Measurements from ENCODE around the gene SMIM36. TPM values are rescaled to one million over a fixed set of nuclear protein-coding genes. Genes with fewer than 3 reads are reported as not detected.

Gene SMIM36
- total and polyA plus RNA-seq, 2 of the 8 experiments (the other 6 are each of a cell fraction or from before 2014, with no cell fraction given), result not detected

GRCh38 chr17:55536205-55536604 lies 25.0 kb upstream of the SMIM36 start:
- Histone ChIP-seq H2BK120ac (replicated peaks; ENCODE audit: low read depth, low read length) (no peak overlapping the region), H2BK20ac (ENCODE audit: low read length) (no peak overlapping the region), H3K23ac (ENCODE audit: insufficient read length) (no peak overlapping the region), H3K4me2 (ENCODE audit: insufficient read depth in 1 of 2, low read depth in 2 of 2, low read length in 2 of 2) (no peak overlapping the region), H2AFZ (ENCODE audit: low read length) (no peak overlapping the region), H3K4me1 (replicated peaks in 1 of 4; ENCODE audit: control insufficient read depth in 3 of 4, insufficient read depth in 4 of 4, low read length in 3 of 4) (no peaks in the 10 kb centered on the region), H3K56ac (replicated peaks; ENCODE audit: insufficient read length, low read depth, low read length) (no peak overlapping the region), H2BK15ac (ENCODE audit: low read length) (no peak overlapping the region), H3K79me1 (ENCODE audit: low read depth, low read length) (no peaks in the 10 kb centered on the region), H3K27ac (ENCODE audit: low read depth, low read length) (no peak overlapping the region), H4K5ac (ENCODE audit: insufficient read length, low read depth, low read length) (no peak overlapping the region), H3K27me3 (replicated peaks in 1 of 4; ENCODE audit: control insufficient read depth in 3 of 4, extremely low read depth in 1 of 4, insufficient read depth in 3 of 4, low read length in 3 of 4) (no peaks in the 10 kb centered on the region), H3K14ac (ENCODE audit: insufficient read length) (no peak overlapping the region), H4K20me1 (replicated peaks in 1 of 2; ENCODE audit: control insufficient read depth in 1 of 2, insufficient read depth in 2 of 2, low read length in 2 of 2) (no peaks in the 10 kb centered on the region), H2BK5ac (ENCODE audit: low read depth, low read length) (no peak overlapping the region), H4K91ac (replicated peaks; ENCODE audit: insufficient read length, low read length) (no peak overlapping the region), H4K8ac (ENCODE audit: extremely low read depth, insufficient read depth, low read length) (no peak overlapping the region), H3K23me2 (ENCODE audit: low read depth, low read length) (no peaks in the 10 kb centered on the region), H3K4me3 (ENCODE audit: extremely low read depth in 1 of 4, insufficient read depth in 2 of 4, low read depth in 3 of 4, low read length in 4 of 4) (no peak overlapping the region), H2BK12ac (ENCODE audit: low read depth, low read length) (no peak overlapping the region), H3K18ac (ENCODE audit: extremely low read depth, low read length) (no peak overlapping the region), H2AK5ac (ENCODE audit: low read depth, low read length) (no peak overlapping the region), H3K79me2 (ENCODE audit: control insufficient read depth in 1 of 2, insufficient read depth in 2 of 2, low read length in 2 of 2) (no peaks in the 10 kb centered on the region), H3K9me3 (ENCODE audit: insufficient read depth in 2 of 2, low read depth in 1 of 2, low read length in 1 of 2) (no peaks in the 10 kb centered on the region), H3K36me3 (ENCODE audit: control insufficient read depth in 2 of 4, insufficient read depth in 4 of 4, low read length in 3 of 4) (no peaks in the 10 kb centered on the region), H3K9ac (replicated peaks in 1 of 4; ENCODE audit: extremely low read depth in 1 of 4, low read depth in 3 of 4, low read length in 3 of 4) (no peak overlapping the region), H3K4ac (replicated peaks; ENCODE audit: insufficient read length, low read depth, low read length) (no peak overlapping the region)
- ChIA-PET POLR2A (ENCODE audit: partially characterized antibody) (interaction anchor here (1.1 kb wide), 1 partner anchor 199 kb away, joined by 3 read pairs; no protein-coding TSS in a partner anchor), CTCF (ENCODE audit: partially characterized antibody) (interaction anchor here (2.0 kb wide), 1 partner anchor 65 kb away, joined by 9 read pairs; no protein-coding TSS in a partner anchor)
- FAIRE-seq (no peak), DNase-seq (ENCODE audit: low read depth in 1 of 2, low spot score in 2 of 2) (no peak)
- 88% methylated on average over 1 of the region's 1 CpG; no CpG with 5 or more reads in 1 of the 2 experiments for WGBS, 2 experiments (ENCODE audit: extremely low coverage in 1 of 2, insufficient coverage in 1 of 2, insufficient read length in 1 of 2, insufficient replicate concordance in 2 of 2, low coverage in 1 of 2, low lambda C conversion rate in 2 of 2, missing lambda C conversion rate in 1 of 2)
- TF ChIP-seq SAP30 (IDR thresholded peaks at IDR 0.05; ENCODE audit: insufficient read depth, insufficient replicate concordance, low read length) (no peak), TCF12 (IDR thresholded peaks at IDR 0.05; ENCODE audit: low read depth, low read length) (no peak), ZNF274 (IDR thresholded peaks at IDR 0.05; ENCODE audit: borderline replicate concordance, extremely low read depth, low read length) (no peak), EGR1 (IDR thresholded peaks at IDR 0.05; ENCODE audit: borderline replicate concordance, low read depth, low read length) (no peak), CBX8 (IDR thresholded peaks at IDR 0.05; ENCODE audit: borderline replicate concordance, low read depth, low read length) (no peak)
- TF ChIP-seq, protein P1, sequence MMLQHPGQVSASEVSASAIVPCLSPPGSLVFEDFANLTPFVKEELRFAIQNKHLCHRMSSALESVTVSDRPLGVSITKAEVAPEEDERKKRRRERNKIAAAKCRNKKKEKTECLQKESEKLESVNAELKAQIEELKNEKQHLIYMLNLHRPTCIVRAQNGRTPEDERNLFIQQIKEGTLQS (IDR thresholded peaks at IDR 0.05; ENCODE audit: insufficient read depth, low read depth, low read length), result no peak

All from H1 (cell line).